ENCODE data around the gene RAI1. TPM values are rescaled to one million over a fixed set of nuclear protein-coding genes. Genes with fewer than 3 reads are reported as not detected.

Gene RAI1
- total RNA-seq, 1 donor = 8.9 TPM

DNA sequence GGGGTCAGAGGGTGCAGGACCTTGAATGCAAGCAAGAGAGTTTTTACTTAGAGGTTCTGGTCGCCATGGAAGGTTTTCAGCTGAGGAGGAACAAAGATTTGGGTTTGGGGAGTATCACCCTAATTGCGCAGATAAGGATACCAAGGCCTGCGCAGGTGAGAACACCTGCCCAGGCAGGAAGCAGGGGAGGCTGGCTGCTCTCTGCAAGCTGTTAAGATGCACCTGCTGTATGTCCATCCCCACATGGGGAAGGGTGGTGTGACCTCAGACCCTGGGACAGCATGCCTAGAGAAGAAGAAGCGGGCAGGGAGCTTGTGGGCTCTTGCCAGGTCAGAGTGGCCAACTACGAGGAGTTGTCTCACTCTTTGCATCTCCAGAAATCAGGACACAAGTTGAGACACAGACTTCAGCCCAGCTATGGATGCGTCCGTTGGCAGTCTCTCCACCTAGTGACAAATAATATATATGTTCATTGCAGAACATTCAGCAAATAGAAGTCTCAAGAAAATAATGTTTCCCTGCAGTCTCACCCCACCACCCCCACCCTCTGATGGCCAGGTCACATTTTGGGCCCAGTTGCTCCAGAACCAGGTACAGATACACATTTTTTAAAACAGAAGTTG, 77.8 kb downstream of the RAI1 start:
- H3K27me3 ChIP-seq (ENCODE audit: insufficient read depth, low read length) = no peaks in the 10 kb centered on the region
- no peak overlapping the region for H3K4me3 ChIP-seq (ENCODE audit: low read length)
- peaks cover 32% of the 10 kb centered on the region for H3K4me1 ChIP-seq (ENCODE audit: insufficient read depth, low read length)
- H3K9me3 ChIP-seq (ENCODE audit: low read depth, low read length) = no peaks in the 10 kb centered on the region

DNA sequence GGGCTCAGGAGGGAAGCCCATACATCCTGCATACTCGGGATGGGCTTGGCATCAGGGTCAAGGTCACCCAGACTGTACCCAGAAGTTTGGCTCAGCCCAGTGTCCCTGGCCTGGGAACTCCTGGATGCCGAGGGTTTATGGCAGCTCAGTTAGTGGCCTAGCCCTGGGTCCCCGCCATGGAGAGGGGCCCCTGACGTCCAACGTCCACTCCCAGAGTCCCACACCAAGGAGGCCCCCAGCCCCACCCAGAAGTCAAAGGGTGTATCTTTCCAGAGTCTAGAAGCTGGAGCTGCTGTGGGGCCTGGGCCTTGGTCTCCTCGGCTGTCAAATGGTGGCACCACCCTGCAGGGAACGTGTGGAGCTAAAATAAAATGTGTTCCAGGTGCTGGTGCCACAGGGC, 79.1 kb downstream of the RAI1 start:
- Histone ChIP-seq H3K4me3 (ENCODE audit: low read length) (no peak overlapping the region), H3K4me1 (ENCODE audit: insufficient read depth, low read length) (peaks cover 26% of the 10 kb centered on the region), H3K9me3 (ENCODE audit: low read depth, low read length) (no peaks in the 10 kb centered on the region), H3K27me3 (ENCODE audit: insufficient read depth, low read length) (no peaks in the 10 kb centered on the region)

DNA sequence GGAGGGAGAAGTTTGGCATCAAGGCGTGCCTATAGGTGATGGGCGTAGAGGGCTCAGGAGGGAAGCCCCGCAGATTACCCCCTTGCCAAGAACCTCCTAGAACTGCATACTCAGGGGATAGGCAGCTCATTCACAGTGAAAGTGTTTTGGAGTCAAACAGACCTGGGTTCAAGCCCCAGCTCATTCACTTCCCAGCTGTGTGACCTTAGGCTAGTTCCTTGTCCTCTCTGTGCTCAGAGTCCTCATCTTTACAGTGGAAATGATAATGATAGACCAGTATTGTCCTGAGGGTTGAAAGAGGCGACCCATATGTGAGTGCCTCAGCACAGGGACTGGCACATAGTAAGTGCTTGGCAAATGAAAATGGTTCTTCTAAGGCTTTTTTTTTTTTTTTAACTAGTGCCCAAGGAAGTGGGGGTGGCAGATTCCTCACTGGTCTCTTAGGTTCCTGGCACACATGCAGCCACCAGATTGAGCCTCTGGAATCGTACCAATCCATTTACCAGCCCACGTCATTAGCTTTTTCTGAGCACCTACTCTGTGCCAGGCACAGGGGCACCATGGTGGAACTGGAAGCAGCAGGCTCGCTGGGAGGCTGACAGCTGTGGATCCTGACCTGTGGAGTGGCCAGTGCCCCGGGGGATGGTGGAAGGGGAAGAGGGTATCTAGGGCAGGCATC, 79.8 kb downstream of the RAI1 start:
- Histone ChIP-seq H3K27me3 (ENCODE audit: insufficient read depth, low read length) (no peaks in the 10 kb centered on the region), H3K9me3 (ENCODE audit: low read depth, low read length) (no peaks in the 10 kb centered on the region), H3K4me3 (ENCODE audit: low read length) (no peak overlapping the region), H3K4me1 (ENCODE audit: insufficient read depth, low read length) (peaks cover 31% of the 10 kb centered on the region)

DNA sequence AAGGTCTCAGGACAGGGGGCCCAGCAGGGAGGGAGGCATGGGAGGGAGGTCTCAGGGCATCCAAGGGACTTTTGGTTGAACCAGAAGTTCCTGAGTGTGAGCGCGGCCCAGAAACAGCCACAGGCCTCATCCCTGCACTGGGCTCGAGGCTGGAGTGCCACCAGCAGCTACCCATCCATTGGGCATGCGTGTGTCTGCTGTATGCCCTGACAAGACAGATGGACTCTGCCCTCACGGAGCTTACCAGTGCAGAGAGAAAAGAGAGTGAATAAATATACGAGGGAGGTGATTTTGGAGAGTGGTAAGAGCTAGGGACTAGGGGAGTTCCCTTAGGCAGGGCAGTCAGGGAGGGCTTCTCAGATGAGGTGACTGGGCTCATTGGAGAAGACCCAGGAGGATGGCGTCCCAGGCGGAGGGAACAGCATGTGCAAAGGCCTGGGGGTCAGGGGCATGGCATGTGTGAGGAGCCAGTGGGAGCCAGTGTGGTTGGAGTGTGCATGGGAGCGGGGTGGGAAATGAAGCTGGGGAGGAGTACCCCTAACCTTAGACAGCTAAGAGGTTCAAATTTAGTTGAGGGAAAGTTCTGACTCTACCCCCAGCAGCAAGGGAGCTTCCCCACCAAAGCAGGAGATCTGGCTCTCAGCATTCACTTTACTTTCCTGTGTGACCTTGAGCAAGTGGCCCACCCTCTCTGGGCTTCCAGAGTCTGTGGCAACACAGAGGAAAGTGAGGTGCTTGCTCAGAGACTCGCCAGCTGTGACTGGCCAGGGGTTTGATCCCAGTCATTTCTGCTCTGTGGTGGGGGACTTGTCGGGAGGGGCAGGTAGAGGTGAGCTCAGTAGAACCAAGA, 80.9 kb downstream of the RAI1 start:
- no peak overlapping the region for H3K4me3 ChIP-seq (ENCODE audit: low read length)
- H3K9me3 ChIP-seq (ENCODE audit: low read depth, low read length) = no peaks in the 10 kb centered on the region
- H3K27me3 ChIP-seq (ENCODE audit: insufficient read depth, low read length) = no peaks in the 10 kb centered on the region
- peaks cover 31% of the 10 kb centered on the region for H3K4me1 ChIP-seq (ENCODE audit: insufficient read depth, low read length)

DNA sequence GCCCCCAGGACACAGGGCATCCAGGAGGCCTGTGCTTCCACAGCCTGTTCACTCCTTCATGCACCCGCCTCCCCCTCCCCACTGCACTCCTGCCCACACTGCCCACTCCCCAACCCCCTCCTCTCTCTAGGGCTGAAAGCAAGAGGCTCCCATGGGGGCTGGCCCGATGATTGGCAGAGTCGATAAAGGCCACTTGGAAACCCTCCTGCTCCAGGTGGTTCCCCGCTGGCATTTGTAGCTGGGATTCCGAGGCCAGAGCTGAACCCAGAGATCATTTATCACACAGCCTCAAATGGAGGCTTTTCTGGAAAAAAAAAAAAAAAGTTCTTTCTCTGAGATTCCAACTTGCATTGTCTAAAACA, 81.5 kb downstream of the RAI1 start:
- H3K4me1 ChIP-seq (ENCODE audit: insufficient read depth, low read length) = peaks cover 25% of the 10 kb centered on the region
- H3K27me3 ChIP-seq (ENCODE audit: insufficient read depth, low read length) = no peaks in the 10 kb centered on the region

DNA sequence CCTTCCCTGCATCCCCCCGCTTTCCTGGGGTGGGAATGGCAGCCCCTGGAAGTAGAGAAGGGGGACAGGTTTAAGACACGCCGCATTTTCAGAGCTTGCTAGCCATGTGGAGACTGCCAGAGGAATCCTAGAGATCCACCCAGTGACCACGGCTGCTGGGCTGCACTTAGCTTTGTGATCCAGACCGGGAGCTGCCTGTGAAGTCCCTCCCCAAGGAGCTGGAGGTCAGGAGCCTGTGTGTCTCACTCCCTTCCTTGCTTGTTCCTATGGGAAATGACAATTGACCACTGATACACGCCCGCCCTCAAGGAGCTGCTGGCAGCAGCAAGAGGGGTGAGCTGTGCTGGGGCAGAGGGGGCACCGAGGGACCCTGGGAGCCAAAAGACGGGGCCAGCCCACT, 81.9 kb downstream of the RAI1 start:
- Histone ChIP-seq H3K4me3 (ENCODE audit: low read length) (no peak overlapping the region), H3K9me3 (ENCODE audit: low read depth, low read length) (no peaks in the 10 kb centered on the region), H3K27me3 (ENCODE audit: insufficient read depth, low read length) (no peaks in the 10 kb centered on the region), H3K4me1 (ENCODE audit: insufficient read depth, low read length) (peaks cover 21% of the 10 kb centered on the region)

More for the DNA sequence above, 81.5 kb downstream of the RAI1 start:
- no peak overlapping the region for H3K4me3 ChIP-seq (ENCODE audit: low read length)
- no peaks in the 10 kb centered on the region for H3K9me3 ChIP-seq (ENCODE audit: low read depth, low read length)

DNA sequence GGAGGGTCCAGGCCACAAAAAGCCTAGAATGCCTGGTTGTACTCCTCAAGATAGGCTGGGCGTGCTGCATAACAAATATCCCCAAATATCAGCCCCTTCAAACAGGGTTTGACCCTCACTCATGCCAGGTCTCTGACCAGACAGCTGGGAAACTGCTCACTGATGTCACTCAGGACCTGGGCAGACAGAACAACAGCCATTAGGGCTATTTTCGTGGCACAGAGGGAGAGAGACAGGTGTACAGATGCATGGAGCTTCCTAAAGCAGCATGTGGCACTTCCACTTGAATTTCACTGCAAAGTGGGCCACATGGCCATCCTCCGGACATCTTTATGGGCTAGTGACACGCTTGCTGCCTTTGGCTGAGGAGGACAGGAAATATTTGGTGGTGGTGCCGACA, 82.5 kb downstream of the RAI1 start:
- no peak overlapping the region for H3K4me3 ChIP-seq (ENCODE audit: low read length)
- H3K27me3 ChIP-seq (ENCODE audit: insufficient read depth, low read length) = no peaks in the 10 kb centered on the region
- no peaks in the 10 kb centered on the region for H3K9me3 ChIP-seq (ENCODE audit: low read depth, low read length)
- H3K4me1 ChIP-seq (ENCODE audit: insufficient read depth, low read length) = peaks cover 15% of the 10 kb centered on the region

DNA sequence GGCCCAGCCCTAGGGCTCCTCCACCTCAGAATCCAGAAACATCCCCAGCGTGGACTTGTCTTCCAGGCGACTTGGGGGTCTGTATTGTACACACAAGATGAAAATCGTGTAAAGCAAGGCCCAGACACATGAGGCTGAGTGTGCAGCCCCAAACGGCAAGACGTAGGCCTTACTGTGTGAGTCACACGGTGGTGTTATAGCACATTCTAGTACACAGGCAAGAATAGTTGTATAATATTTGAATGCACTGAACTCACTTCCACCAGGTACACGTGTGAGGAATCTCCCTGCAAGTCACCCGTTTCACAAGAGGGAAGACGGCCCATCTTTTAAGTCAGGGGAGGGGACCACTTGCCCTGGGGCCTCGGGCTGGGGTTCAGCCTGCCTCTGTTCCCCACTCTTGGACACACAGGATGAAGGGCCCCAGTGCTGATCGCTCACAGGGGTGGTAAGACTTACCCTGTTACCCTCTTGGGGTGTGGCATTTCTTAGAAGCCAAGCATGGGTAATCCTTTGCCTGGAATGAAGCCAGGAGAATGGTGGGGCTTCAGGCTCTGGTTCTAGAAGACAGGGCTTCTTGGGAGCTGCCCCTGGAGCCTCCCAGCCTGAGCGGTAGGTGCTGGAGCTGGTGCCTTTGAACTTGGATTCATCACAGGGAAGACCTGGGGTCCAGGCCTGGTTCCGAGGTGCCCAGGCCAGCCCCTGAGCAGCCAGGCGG, 84.3 kb downstream of the RAI1 start:
- no peaks in the 10 kb centered on the region for H3K9me3 ChIP-seq (ENCODE audit: low read depth, low read length)
- H3K27me3 ChIP-seq (ENCODE audit: insufficient read depth, low read length) = no peaks in the 10 kb centered on the region
- peaks cover 15% of the 10 kb centered on the region for H3K4me1 ChIP-seq (ENCODE audit: insufficient read depth, low read length)
- no peak overlapping the region for H3K4me3 ChIP-seq (ENCODE audit: low read length)

DNA sequence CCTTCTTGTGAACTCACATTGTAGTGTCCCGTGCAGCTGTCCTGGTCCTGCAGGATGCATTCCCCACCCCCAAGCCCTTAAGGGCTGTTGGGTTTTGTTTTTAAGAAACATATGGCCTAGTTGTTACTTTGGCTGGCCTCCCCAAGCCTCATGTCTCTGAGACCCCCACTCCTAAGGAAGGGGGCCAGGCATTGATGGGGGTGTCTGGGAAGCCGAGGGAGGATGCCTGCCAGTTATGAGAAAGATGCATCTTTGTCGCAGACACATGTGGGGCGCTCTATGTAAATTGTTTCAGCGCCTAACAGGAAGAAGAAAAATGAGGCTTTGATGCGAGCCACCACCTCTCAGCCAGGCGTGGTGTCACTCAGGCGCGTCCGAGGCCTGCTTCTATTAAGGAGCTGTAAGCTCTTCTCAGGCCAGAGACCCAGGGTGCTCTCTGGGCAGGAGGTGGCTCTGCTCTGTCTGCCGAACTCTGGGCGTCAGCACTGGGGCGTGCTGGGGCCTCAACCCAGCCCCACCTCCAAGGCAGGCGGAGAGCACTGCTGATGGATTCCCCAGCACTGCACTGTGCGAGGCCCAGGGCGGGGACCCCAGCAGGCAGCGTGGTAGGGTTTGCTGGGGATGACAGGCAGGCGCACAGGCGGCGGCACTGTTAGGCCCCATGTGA, 85.0 kb downstream of the RAI1 start:
- H3K27me3 ChIP-seq (ENCODE audit: insufficient read depth, low read length) = no peaks in the 10 kb centered on the region
- H3K4me1 ChIP-seq (ENCODE audit: insufficient read depth, low read length) = peaks cover 15% of the 10 kb centered on the region
- no peaks in the 10 kb centered on the region for H3K9me3 ChIP-seq (ENCODE audit: low read depth, low read length)
- H3K4me3 ChIP-seq (ENCODE audit: low read length) = no peak overlapping the region

DNA sequence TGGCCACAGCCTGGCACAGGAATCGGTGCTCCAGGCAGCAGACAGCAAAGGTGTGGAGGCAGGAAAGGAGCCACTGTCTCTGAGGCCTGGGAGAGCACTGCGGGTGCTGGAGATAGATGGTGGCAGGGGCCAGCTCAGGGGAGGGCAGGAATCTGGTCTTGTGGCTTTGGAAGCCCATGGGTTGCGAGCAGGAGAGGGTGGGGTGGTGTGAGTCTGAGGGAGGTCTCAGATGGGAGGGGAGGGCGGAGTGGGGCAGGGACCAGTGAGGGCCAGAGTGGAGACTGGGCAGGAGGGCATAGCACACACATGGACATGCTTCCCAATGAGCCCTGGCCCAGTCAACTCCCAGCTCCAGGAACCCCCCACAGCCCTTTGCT, 85.5 kb downstream of the RAI1 start:
- H3K4me3 ChIP-seq (ENCODE audit: low read length) = no peak overlapping the region
- peaks cover 15% of the 10 kb centered on the region for H3K4me1 ChIP-seq (ENCODE audit: insufficient read depth, low read length)
- no peaks in the 10 kb centered on the region for H3K27me3 ChIP-seq (ENCODE audit: insufficient read depth, low read length)
- no peaks in the 10 kb centered on the region for H3K9me3 ChIP-seq (ENCODE audit: low read depth, low read length)

DNA sequence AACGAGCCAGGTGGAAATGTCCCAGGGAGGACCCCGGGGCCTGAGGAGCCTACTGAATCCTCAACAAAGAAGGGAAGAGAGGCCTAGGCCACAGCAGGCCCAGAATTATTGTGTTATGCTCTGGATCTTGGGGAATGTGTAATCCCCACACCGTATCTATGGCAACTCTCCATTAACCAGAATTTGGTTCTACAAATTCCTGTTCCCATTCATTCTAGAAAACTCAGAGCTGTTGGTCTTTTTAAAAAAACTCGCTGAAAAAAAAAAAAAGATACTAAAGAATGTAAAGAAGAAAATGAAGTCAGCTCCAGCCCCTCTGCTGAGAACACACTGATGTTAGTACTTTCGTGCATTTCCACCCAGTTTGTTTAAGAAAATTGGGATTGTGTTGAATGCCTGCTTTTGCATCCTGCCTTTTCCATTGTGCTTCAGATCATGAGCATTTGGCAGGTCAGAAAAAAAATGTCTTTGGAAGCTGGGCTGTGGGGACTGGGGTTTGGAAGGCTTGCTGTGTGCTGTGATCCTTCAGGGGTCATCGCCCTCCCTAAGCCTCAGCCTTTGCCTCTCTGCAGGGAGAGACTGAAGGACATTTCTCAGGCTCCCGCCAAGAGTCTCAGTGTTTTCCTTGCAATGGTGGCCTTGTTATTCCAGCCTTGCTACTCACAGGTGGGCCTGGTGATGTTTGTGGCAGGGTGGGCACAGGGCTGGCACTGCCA, 86.1 kb downstream of the RAI1 start:
- Histone ChIP-seq H3K4me3 (ENCODE audit: low read length) (no peak overlapping the region), H3K4me1 (ENCODE audit: insufficient read depth, low read length) (peaks cover 15% of the 10 kb centered on the region), H3K9me3 (ENCODE audit: low read depth, low read length) (no peaks in the 10 kb centered on the region), H3K27me3 (ENCODE audit: insufficient read depth, low read length) (no peaks in the 10 kb centered on the region)

DNA sequence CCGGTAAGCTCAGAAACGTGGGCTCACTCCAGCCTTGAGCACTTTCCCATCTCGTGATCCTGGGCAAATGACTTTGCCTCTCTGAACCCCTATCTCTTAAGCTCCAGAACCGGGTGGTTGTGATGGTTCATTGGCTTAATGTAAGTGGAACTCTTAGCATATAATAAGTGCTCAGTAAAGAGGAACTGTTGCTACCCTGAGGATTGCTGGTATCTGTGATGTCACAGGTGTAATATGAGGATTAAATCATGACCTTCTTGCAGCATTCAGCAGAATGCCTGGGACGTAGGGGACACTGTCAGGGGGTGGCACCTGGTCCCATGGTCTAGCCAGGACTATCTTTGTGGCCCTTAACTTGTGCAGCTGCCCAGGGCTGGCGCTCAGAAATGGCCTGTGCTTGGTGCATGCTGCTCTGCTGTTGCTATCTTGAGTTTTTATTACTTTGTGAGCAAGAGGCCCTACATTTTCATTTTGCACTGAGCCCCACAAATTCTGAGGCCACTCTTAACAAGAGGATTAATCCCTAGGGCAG, 86.7 kb downstream of the RAI1 start:
- no peak overlapping the region for H3K4me3 ChIP-seq (ENCODE audit: low read length)
- no peaks in the 10 kb centered on the region for H3K27me3 ChIP-seq (ENCODE audit: insufficient read depth, low read length)
- H3K4me1 ChIP-seq (ENCODE audit: insufficient read depth, low read length) = peaks cover 15% of the 10 kb centered on the region
- no peaks in the 10 kb centered on the region for H3K9me3 ChIP-seq (ENCODE audit: low read depth, low read length)

DNA sequence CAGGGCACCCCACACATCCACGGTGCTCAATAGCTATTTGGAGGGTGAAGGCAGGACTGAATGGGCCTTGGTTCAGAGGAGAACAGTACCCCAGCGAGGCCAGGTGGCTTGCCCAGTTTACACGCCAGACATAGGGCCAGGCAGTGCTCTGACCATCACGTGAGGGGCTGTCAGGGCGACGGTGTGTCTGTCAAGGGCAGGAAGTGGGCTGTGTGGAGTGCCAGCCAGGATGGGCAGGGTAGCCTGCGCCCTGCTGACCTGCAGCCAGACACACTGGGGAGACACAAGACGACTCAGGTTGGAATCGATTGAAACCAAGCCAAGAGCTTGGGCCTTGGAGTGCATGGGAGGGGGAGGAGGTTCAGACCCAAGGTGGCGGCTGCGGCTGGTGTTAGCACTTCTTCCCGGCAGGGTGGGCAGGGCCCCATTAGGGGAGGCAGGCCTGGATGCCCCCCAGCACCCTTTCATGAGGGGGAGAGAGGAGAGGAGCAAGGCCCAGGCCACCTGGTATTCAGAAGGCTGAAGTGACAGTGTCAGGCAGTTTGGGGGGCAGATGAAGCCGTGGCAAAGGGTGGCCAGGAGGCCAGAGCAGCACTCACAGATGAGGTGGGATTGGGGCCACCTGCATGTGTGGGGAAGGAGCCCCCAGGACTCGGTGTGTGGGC, 87.3 kb downstream of the RAI1 start:
- H3K4me3 ChIP-seq (ENCODE audit: low read length) = no peak overlapping the region
- no peaks in the 10 kb centered on the region for H3K9me3 ChIP-seq (ENCODE audit: low read depth, low read length)
- peaks cover 15% of the 10 kb centered on the region for H3K4me1 ChIP-seq (ENCODE audit: insufficient read depth, low read length)
- no peaks in the 10 kb centered on the region for H3K27me3 ChIP-seq (ENCODE audit: insufficient read depth, low read length)
